AG04450 (cell line): Measurements from ENCODE around the gene IPPK. TPM values are rescaled to one million over a fixed set of nuclear protein-coding genes. Genes with fewer than 3 reads are reported as not detected.
"Not testable (repeated sequence)": the region's sequence is repeated elsewhere in the genome, so short reads cannot be mapped to it uniquely, and the experiment has no call there.

ENCODE experiments used
- CTCF ChIA-PET: fragments of 300-600, 350-600 bp; formaldehyde crosslinking; extraction: SDS; loops from one replicate; lab custom pipeline; 2022; ENCODE audit warnings: antibody characterized with exemption, inconsistent platforms; lab: Charles Lee
- POLR2A ChIA-PET: fragments of 350-600 bp; formaldehyde crosslinking; extraction: SDS; loops from one replicate; lab custom pipeline; 2021; ENCODE audit warnings: antibody characterized with exemption, inconsistent platforms; lab: Yijun Ruan, JAX
- DNase-seq: peaks from one replicate; pipeline ENCODE4 v3.0.0-alpha.2; 2011; ENCODE audit warnings: low read depth, low spot score
- H3K27ac ChIP-seq: one replicate; pipeline ENCODE4 v1.5.1; 2012; ENCODE audit warnings: low read depth, low read length, control low read depth
- H3K27me3 ChIP-seq: one replicate; pipeline ENCODE4 v1.6.0; 2012; ENCODE audit warnings: low read length; ENCODE audit not compliant: control insufficient read depth, insufficient read depth
- H3K4me3 ChIP-seq: 2 replicates; pipeline ENCODE4 v1.5.1; 2011; ENCODE audit warnings: mild to moderate bottlenecking, low read depth, low read length, control low read depth
- H3K9me3 ChIP-seq: 2 replicates; pipeline ENCODE4 v1.5.1; 2012; ENCODE audit warnings: low read length; ENCODE audit not compliant: control insufficient read depth, insufficient read depth
- CTCF ChIP-seq: IDR thresholded peaks from 2 replicates; pipeline ENCODE4 v1.5.1; 2011; ENCODE audit warnings: low read depth, low read length, control low read depth, inconsistent platforms
- polyA plus RNA-seq: library from polyadenylated mRNA; depleted of rRNA; stranded (reverse); fragments of >200 nt; gene quantifications from 2 replicates; pipeline ENCODE4 v1.2.3, GENCODE V29; 2011

IPPK gene
- polyA plus RNA-seq, 1 experiment: 15.1 TPM

GRCh38 chr9:92601451-92601850 is 68.5 kb downstream of the IPPK start:
- H3K27me3 ChIP-seq: no peaks in the 10 kb centered on the region
- no peak for TF ChIP-seq CTCF
- H3K4me3 ChIP-seq: no peak overlapping the region
- H3K27ac ChIP-seq: no peak overlapping the region
- DNase-seq: no peak
- peaks cover 7% of the 10 kb centered on the region for H3K9me3 ChIP-seq
- CTCF ChIA-PET: interaction anchor here (0.6 kb wide), 1 partner anchor 86 kb away, joined by 3 read pairs; no protein-coding TSS in a partner anchor
- POLR2A ChIA-PET: no interaction called here

- TF ChIP-seq CTCF: no peak
- Histone ChIP-seq H3K4me3 (no peak overlapping the region), H3K27ac (peak overlapping the region; percentile 55)
These were observed 69.3 kb downstream of the IPPK start for GRCh38 chr9:92600462-92601261.

GRCh38 chr9:92599938-92600461 is 69.9 kb downstream of the IPPK start:
- H3K4me3 ChIP-seq: no peak overlapping the region
- ChIA-PET CTCF (interaction anchor here (1.4 kb wide), 1 partner anchor 272 kb away, joined by 5 read pairs; no protein-coding TSS in a partner anchor), POLR2A (no interaction called here)
- no peak overlapping the region for H3K27ac ChIP-seq
- H3K9me3 ChIP-seq: peaks cover 6% of the 10 kb centered on the region
- no peaks in the 10 kb centered on the region for H3K27me3 ChIP-seq
- TF ChIP-seq CTCF: no peak
- DNase-seq: no peak

More at GRCh38 chr9:92600462-92601261, 69.3 kb downstream of the IPPK start:
- CTCF ChIA-PET: no interaction called here
- H3K27me3 ChIP-seq: no peaks in the 10 kb centered on the region
- peaks cover 7% of the 10 kb centered on the region for H3K9me3 ChIP-seq
- POLR2A ChIA-PET: no interaction called here
- peak; percentile 24 for DNase-seq

- TF ChIP-seq CTCF: no peak
- Histone ChIP-seq H3K27ac (no peak overlapping the region), H3K4me3 (no peak overlapping the region), H3K27me3 (no peaks in the 10 kb centered on the region), H3K9me3 (no peaks in the 10 kb centered on the region; the same call in 1 of the 2 replicates)
- DNase-seq: no peak
- ChIA-PET POLR2A (no interaction called here), CTCF (no interaction called here)
These were observed 71.5 kb downstream of the IPPK start for GRCh38 chr9:92598382-92598781.

GRCh38 chr9:92595930-92596329 is 74.0 kb downstream of the IPPK start:
- Histone ChIP-seq H3K9me3 (no peaks in the 10 kb centered on the region), H3K4me3 (no peak overlapping the region), H3K27me3 (no peaks in the 10 kb centered on the region), H3K27ac (no peak overlapping the region)
- POLR2A ChIA-PET: no interaction called here
- CTCF ChIA-PET: no interaction called here
- TF ChIP-seq CTCF: no peak
- no peak for DNase-seq

GRCh38 chr9:92595075-92595474 is 74.9 kb downstream of the IPPK start:
- H3K4me3 ChIP-seq, POLR2A ChIA-PET, CTCF ChIA-PET: not testable (repeated sequence)

More at GRCh38 chr9:92595075-92595474, 74.9 kb downstream of the IPPK start:
- H3K27ac ChIP-seq, H3K27me3 ChIP-seq, DNase-seq, H3K9me3 ChIP-seq: not testable (repeated sequence)
